HepG2 (cell line): ENCODE measurements around the gene VAMP2. TPM values are rescaled to one million over a fixed set of nuclear protein-coding genes. Genes with fewer than 3 reads are reported as not detected.

Experiments
- AHDC1 ChIP-seq: sonication (generic); formaldehyde crosslinking; IDR thresholded peaks from 2 replicates; pipeline ENCODE4 v1.5.1; 2020; ENCODE audit warnings: mild to moderate bottlenecking, missing genetic modification reagents, borderline replicate concordance
- GRHL1 ChIP-seq: sonication (generic); formaldehyde crosslinking; conservative IDR thresholded peaks from 2 replicates; pipeline ENCODE4 v1.8.0; 2022; ENCODE audit warnings: missing genetic modification reagents
- LCORL ChIP-seq, 2 experiments: fragments of 450-650 bp in 1 of 2; sonication (generic) in 1 of 2; formaldehyde crosslinking in 1 of 2; IDR thresholded peaks; 2 replicates each; pipeline versions ENCODE4 v1.5.0 to v1.6.1; 2017 to 2020; ENCODE audit warnings: antibody characterized with exemption in 1 of 2, missing genetic modification reagents in 1 of 2
- NFE2L1 ChIP-seq: sonication (generic); formaldehyde crosslinking; IDR thresholded peaks from 2 replicates; pipeline ENCODE4 v1.4.0; 2020; ENCODE audit warnings: missing genetic modification reagents, mild to moderate bottlenecking, borderline replicate concordance
- STAT6 ChIP-seq: sonication (generic); formaldehyde crosslinking; IDR thresholded peaks from 2 replicates; pipeline ENCODE4 v1.4.0; 2020; ENCODE audit warnings: missing genetic modification reagents, mild to moderate bottlenecking, borderline replicate concordance
- TAF1 ChIP-seq: sonication (generic); formaldehyde crosslinking; IDR thresholded peaks from 2 replicates; pipeline ENCODE4 v1.4.0; 2020; ENCODE audit warnings: missing genetic modification reagents
- ZC3H4 ChIP-seq: sonication (generic); formaldehyde crosslinking; IDR thresholded peaks from 2 replicates; pipeline ENCODE4 v1.4.0; 2020; ENCODE audit warnings: missing genetic modification reagents, borderline replicate concordance
- ZNF280D ChIP-seq: sonication (generic); formaldehyde crosslinking; IDR thresholded peaks from 2 replicates; pipeline ENCODE4 v1.5.1; 2020; ENCODE audit warnings: mild to moderate bottlenecking, missing genetic modification reagents
- ZNF350 ChIP-seq: sonication (generic); formaldehyde crosslinking; IDR thresholded peaks from 2 replicates; pipeline ENCODE4 v1.4.0; 2020; ENCODE audit warnings: mild to moderate bottlenecking, low read depth, missing genetic modification reagents, borderline replicate concordance
- ZNF460 ChIP-seq: sonication (generic); formaldehyde crosslinking; IDR thresholded peaks from 2 replicates; pipeline ENCODE4 v1.5.1; 2020; ENCODE audit warnings: missing genetic modification reagents, mild to moderate bottlenecking, borderline replicate concordance
- ZNF598 ChIP-seq: sonication (generic); formaldehyde crosslinking; IDR thresholded peaks from 2 replicates; pipeline ENCODE4 v1.5.1; 2020; ENCODE audit warnings: mild to moderate bottlenecking, missing genetic modification reagents, borderline replicate concordance
- ZNF75D ChIP-seq: sonication (generic); formaldehyde crosslinking; IDR thresholded peaks from 2 replicates; pipeline ENCODE4 v1.8.1; 2023; ENCODE audit warnings: missing genetic modification reagents, mild to moderate bottlenecking, borderline replicate concordance
- ZNF878 ChIP-seq: sonication (generic); formaldehyde crosslinking; IDR thresholded peaks from 2 replicates; pipeline ENCODE4 v1.8.1; 2023; ENCODE audit warnings: mild to moderate bottlenecking, missing genetic modification reagents, moderate library complexity
- ZNF879 ChIP-seq: sonication (generic); formaldehyde crosslinking; IDR thresholded peaks from 2 replicates; pipeline ENCODE4 v1.8.1; 2023; ENCODE audit warnings: missing genetic modification reagents
- polyA plus RNA-seq, 8 experiments: library from polyadenylated mRNA; depleted of rRNA in 3 of 8; stranded (reverse) in 7 of 8; unstranded in 1 of 8; fragments of >200 nt; fragmentation: Illumina TruSeq in 4 of 8; extraction: Trizol in 4 of 8; gene quantifications; 2 replicates each; pipeline versions ENCODE4 v1.2.1 to v1.2.3, GENCODE V29; 2011 to 2016; ENCODE audit warnings: low read depth in 4 of 8, missing spikeins in 1 of 8, mixed read lengths in 1 of 8; ENCODE audit not compliant: insufficient read depth in 1 of 8
- total RNA-seq, 5 experiments: library from RNA; depleted of rRNA; stranded (reverse); fragments of >200 nt; fragmentation: Illumina TruSeq; extraction: Trizol; gene quantifications; 2 replicates each; pipeline ENCODE4 v1.2.3, GENCODE V29; 2016; ENCODE audit warnings: low read depth in 1 of 5

Gene VAMP2
- total and polyA plus RNA-seq, 2 of the 13 experiments (the other 11 are each of a cell fraction or from before 2014, with no cell fraction given): 3.9 to 17.2 TPM

- TF ChIP-seq ZNF280D (CRISPR knock-in tag) (no peak), LCORL (IDR thresholded peaks at IDR 0.05) (no peak), LCORL (CRISPR knock-in tag; IDR thresholded peaks at IDR 0.05) (no peak; the same call in 1 of the 2 replicates), ZNF878 (CRISPR knock-in tag) (no peak), TAF1 (CRISPR knock-in tag) (no peak), ZNF879 (CRISPR knock-in tag) (no peak), ZC3H4 (CRISPR knock-in tag) (no peak), STAT6 (no peak), ZNF350 (CRISPR knock-in tag) (no peak), AHDC1 (CRISPR knock-in tag) (peak; percentile 36; the same call in 1 of the 2 replicates), GRHL1 (CRISPR knock-in tag) (no peak), ZNF598 (CRISPR knock-in tag) (no peak), NFE2L1 (CRISPR knock-in tag) (no peak), ZNF460 (CRISPR knock-in tag) (no peak), ZNF75D (CRISPR knock-in tag) (no peak)
Observed at GRCh38 chr17:8125154-8125946, 37.4 kb downstream of the VAMP2 start (continued).
